Measurements from ENCODE around the gene BCL6B.

The BCL6B gene

GRCh38 chr17:7007143-7007542 lies 15.7 kb upstream of the BCL6B start:
- TF ChIP-seq POLR2A (IDR thresholded peaks at IDR 0.05; ENCODE audit: extremely low read depth, insufficient read length) (no peak), CTCF (IDR thresholded peaks at IDR 0.05; ENCODE audit: low read depth, low read length) (no peak), MYC (IDR thresholded peaks at IDR 0.05; ENCODE audit: low read depth, low read length) (no peak)
- TF ChIP-seq, protein P1, sequence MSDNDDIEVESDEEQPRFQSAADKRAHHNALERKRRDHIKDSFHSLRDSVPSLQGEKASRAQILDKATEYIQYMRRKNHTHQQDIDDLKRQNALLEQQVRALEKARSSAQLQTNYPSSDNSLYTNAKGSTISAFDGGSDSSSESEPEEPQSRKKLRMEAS (IDR thresholded peaks at IDR 0.05; ENCODE audit: low read depth, low read length) = no peak

GRCh38 chr17:7010523-7010922 lies 12.3 kb upstream of the BCL6B start:
- peak overlapping the region; percentile 91 for H3K4me3 ChIP-seq (ENCODE audit: low read depth, low read length)
- peak; percentile 68 for DNase-seq (ENCODE audit: low read depth)
- TF ChIP-seq CTCF (IDR thresholded peaks at IDR 0.05; ENCODE audit: low read depth, low read length) (no peak), POLR2A (IDR thresholded peaks at IDR 0.05; ENCODE audit: extremely low read depth, insufficient read length) (no peak), MYC (IDR thresholded peaks at IDR 0.05; ENCODE audit: low read depth, low read length) (no peak)
- TF ChIP-seq, protein P1 (IDR thresholded peaks at IDR 0.05; ENCODE audit: low read depth, low read length) = no peak

More at GRCh38 chr17:7007143-7007542, 15.7 kb upstream of the BCL6B start:
- DNase-seq (ENCODE audit: low read depth) = no peak
- no peak overlapping the region for H3K4me3 ChIP-seq (ENCODE audit: low read depth, low read length)

- no peak for DNase-seq (ENCODE audit: low read depth)
- no peak for TF ChIP-seq MYC (IDR thresholded peaks at IDR 0.05; ENCODE audit: low read depth, low read length)
- no peak for TF ChIP-seq CTCF (IDR thresholded peaks at IDR 0.05; ENCODE audit: low read depth, low read length)
- TF ChIP-seq, protein P1 (IDR thresholded peaks at IDR 0.05; ENCODE audit: low read depth, low read length) = no peak
- no peak for TF ChIP-seq POLR2A (IDR thresholded peaks at IDR 0.05; ENCODE audit: extremely low read depth, insufficient read length)
- H3K4me3 ChIP-seq (ENCODE audit: low read depth, low read length) = peak overlapping the region; percentile 91
Measured at GRCh38 chr17:7011415-7011814, 11.4 kb upstream of the BCL6B start.

DNA sequence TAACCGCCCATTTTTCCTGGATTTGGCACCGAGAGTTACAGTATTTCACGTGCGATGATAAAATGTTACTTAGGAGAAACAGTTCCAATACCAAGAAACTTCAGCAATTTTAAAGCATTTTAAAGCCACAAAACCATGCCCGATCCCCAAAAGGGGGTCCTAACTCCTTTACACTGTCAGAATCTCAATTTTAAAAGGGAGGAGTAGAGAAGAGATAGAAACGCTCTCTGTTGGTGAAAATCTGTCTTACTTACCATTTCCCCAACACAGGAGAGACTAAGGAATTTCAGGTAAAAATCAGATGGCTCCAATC lies 11.0 kb upstream of the BCL6B start:
- DNase-seq (ENCODE audit: low read depth) = no peak
- TF ChIP-seq, protein P1 (IDR thresholded peaks at IDR 0.05; ENCODE audit: low read depth, low read length) = no peak
- TF ChIP-seq MYC (IDR thresholded peaks at IDR 0.05; ENCODE audit: low read depth, low read length) (no peak), POLR2A (IDR thresholded peaks at IDR 0.05; ENCODE audit: extremely low read depth, insufficient read length) (no peak), CTCF (IDR thresholded peaks at IDR 0.05; ENCODE audit: low read depth, low read length) (no peak)

GRCh38 chr17:7014261-7014994 lies 8.4 kb upstream of the BCL6B start:
- peak overlapping the region; percentile 91 for H3K4me3 ChIP-seq (ENCODE audit: low read depth, low read length)
- DNase-seq (ENCODE audit: low read depth) = peak; percentile 94
- TF ChIP-seq POLR2A (IDR thresholded peaks at IDR 0.05; ENCODE audit: extremely low read depth, insufficient read length) = peak; percentile 89
- TF ChIP-seq CTCF (IDR thresholded peaks at IDR 0.05; ENCODE audit: low read depth, low read length) = no peak
- peak; percentile 10; the same call in 1 of the 2 replicates for TF ChIP-seq MYC (IDR thresholded peaks at IDR 0.05; ENCODE audit: low read depth, low read length)
- TF ChIP-seq, protein P1 (IDR thresholded peaks at IDR 0.05; ENCODE audit: low read depth, low read length) = no peak; the same call in 1 of the 2 replicates

More for the DNA sequence above, 11.0 kb upstream of the BCL6B start:
- H3K4me3 ChIP-seq (ENCODE audit: low read depth, low read length) = peak overlapping the region; percentile 91

Data from NB4 (cell line).